Hepatocyte (in vitro differentiated cells): Measurements from ENCODE around the gene CAMK4. TPM values are rescaled to one million over a fixed set of nuclear protein-coding genes. Genes with fewer than 3 reads are reported as not detected.

Source experiments
- DNase-seq: peaks from one replicate; pipeline ENCODE4 v3.0.0-alpha.2; 2016; ENCODE audit warnings: low spot score
- H2AFZ ChIP-seq: fragments of 200-600 bp; sonication (generic); 2 replicates; pipeline ENCODE4 v1.6.0; 2016; ENCODE audit warnings: antibody characterized with exemption, mild to moderate bottlenecking
- H3K27ac ChIP-seq: fragments of 200-600 bp; sonication (generic); 2 replicates; pipeline ENCODE4 v1.5.1; 2016; ENCODE audit warnings: mild to moderate bottlenecking
- H3K27me3 ChIP-seq: fragments of 200-600 bp; sonication (generic); 2 replicates; pipeline ENCODE4 v1.6.1; 2016
- H3K36me3 ChIP-seq: fragments of 200-600 bp; sonication (generic); replicated peaks from 2 replicates; pipeline ENCODE4 v1.5.1; 2016; ENCODE audit warnings: low read depth; ENCODE audit not compliant: insufficient read depth
- H3K4me1 ChIP-seq: fragments of 200-600 bp; sonication (generic); 2 replicates; pipeline ENCODE4 v1.5.1; 2016; ENCODE audit warnings: mild to moderate bottlenecking, moderate library complexity; ENCODE audit not compliant: insufficient read depth
- H3K4me2 ChIP-seq: fragments of 200-600 bp; sonication (generic); 2 replicates; pipeline ENCODE4 v1.6.0; 2016
- H3K4me3 ChIP-seq: fragments of 200-600 bp; sonication (generic); 2 replicates; pipeline ENCODE4 v1.5.1; 2016; ENCODE audit warnings: mild to moderate bottlenecking
- H3K79me2 ChIP-seq: fragments of 200-600 bp; sonication (generic); 2 replicates; pipeline ENCODE4 v1.6.0; 2017; ENCODE audit warnings: mild to moderate bottlenecking
- H3K9me2 ChIP-seq: fragments of 200-600 bp; sonication (generic); replicated peaks from 2 replicates; pipeline ENCODE4 v1.6.0; 2017; ENCODE audit warnings: mild to moderate bottlenecking; ENCODE audit not compliant: insufficient read depth
- H3K9me3 ChIP-seq: fragments of 200-600 bp; sonication (generic); 2 replicates; pipeline ENCODE4 v1.5.1; 2016; ENCODE audit warnings: low read depth, mild to moderate bottlenecking
- H4K20me1 ChIP-seq: fragments of 200-600 bp; sonication (generic); 2 replicates; pipeline ENCODE4 v1.6.0; 2016; ENCODE audit warnings: mild to moderate bottlenecking; ENCODE audit not compliant: insufficient read depth, poor library complexity, severe bottlenecking
- CTCF ChIP-seq: fragments of 200-600 bp; sonication (generic); IDR thresholded peaks from 2 replicates; pipeline ENCODE4 v1.5.1; 2016; ENCODE audit warnings: antibody characterized with exemption, mild to moderate bottlenecking; ENCODE audit not compliant: poor library complexity
- EZH2 ChIP-seq: fragments of 200-600 bp; sonication (generic); IDR thresholded peaks from 2 replicates; pipeline ENCODE4 v1.6.1; 2016; ENCODE audit warnings: antibody characterized with exemption, mild to moderate bottlenecking, borderline replicate concordance
- EZH2phosphoT487 ChIP-seq: fragments of 200-600 bp; sonication (generic); IDR thresholded peaks from one replicate; pipeline ENCODE4 v1.6.1; 2018; ENCODE audit warnings: antibody characterized with exemption, mild to moderate bottlenecking, low read depth, moderate library complexity; ENCODE audit not compliant: unreplicated experiment, severe bottlenecking
- WGBS: methylation state at CpG from one replicate; pipeline ENCODE4 v1.1.6; 2016; ENCODE audit warnings: low lambda C conversion rate; ENCODE audit errors: missing lambda C conversion rate; 5-methylcytosine and 5-hydroxymethylcytosine counted together
- polyA plus RNA-seq: library from polyadenylated mRNA; unstranded; fragments of >200 nt; fragmentation: Nextera tagmentation; extraction: Ambion mirVana; gene quantifications from 2 replicates; pipeline ENCODE4 v1.2.1, GENCODE V29; 2016
- total RNA-seq: library from RNA; depleted of rRNA; stranded (reverse); fragments of >200 nt; gene quantifications from 2 replicates; pipeline ENCODE4 v1.2.3, GENCODE V29; 2014

CAMK4 gene
- total and polyA plus RNA-seq, 2 experiments from 2014 or later, result 1.0 to 3.4 TPM

GRCh38 chr5:111432883-111433536 is 208.8 kb downstream of the CAMK4 start:
- Histone ChIP-seq H3K9me3 (no peaks in the 10 kb centered on the region), H3K27ac (no peak overlapping the region), H2AFZ (no peak overlapping the region), H3K4me2 (no peak overlapping the region), H3K27me3 (no peaks in the 10 kb centered on the region), H3K9me2 (no peaks in the 10 kb centered on the region), H3K4me3 (no peak overlapping the region), H4K20me1 (no peaks in the 10 kb centered on the region), H3K4me1 (no peaks in the 10 kb centered on the region), H3K79me2 (no peaks in the 10 kb centered on the region), H3K36me3 (no peaks in the 10 kb centered on the region)
- no peak for DNase-seq
- TF ChIP-seq EZH2 (no peak), CTCF (no peak), EZH2phosphoT487 (no peak)

GRCh38 chr5:111434800-111435199 is 210.6 kb downstream of the CAMK4 start:
- H3K27me3 ChIP-seq, result no peaks in the 10 kb centered on the region
- no peak overlapping the region for H2AFZ ChIP-seq
- no peak overlapping the region for H3K4me3 ChIP-seq
- no peak for TF ChIP-seq EZH2phosphoT487
- TF ChIP-seq CTCF, result no peak
- H3K27ac ChIP-seq, result no peak overlapping the region
- H3K79me2 ChIP-seq, result no peaks in the 10 kb centered on the region
- no peak overlapping the region for H3K4me2 ChIP-seq
- 59% methylated on average over 1 of the region's 1 CpG for WGBS
- no peaks in the 10 kb centered on the region for H3K9me3 ChIP-seq
- H3K4me1 ChIP-seq, result no peaks in the 10 kb centered on the region
- H3K9me2 ChIP-seq, result no peaks in the 10 kb centered on the region
- H4K20me1 ChIP-seq, result no peaks in the 10 kb centered on the region
- DNase-seq, result no peak
- H3K36me3 ChIP-seq, result no peaks in the 10 kb centered on the region

GRCh38 chr5:111439473-111440075 is 215.4 kb downstream of the CAMK4 start:
- Histone ChIP-seq H3K4me2 (no peak overlapping the region), H2AFZ (no peak overlapping the region), H3K79me2 (no peaks in the 10 kb centered on the region), H3K9me2 (no peaks in the 10 kb centered on the region), H3K4me1 (no peaks in the 10 kb centered on the region), H3K27ac (no peak overlapping the region), H3K27me3 (no peaks in the 10 kb centered on the region), H3K9me3 (no peaks in the 10 kb centered on the region), H3K36me3 (no peaks in the 10 kb centered on the region), H3K4me3 (no peak overlapping the region), H4K20me1 (no peaks in the 10 kb centered on the region)
- 96% methylated on average over 1 of the region's 1 CpG for WGBS
- no peak for TF ChIP-seq CTCF
- no peak for TF ChIP-seq EZH2
- no peak for TF ChIP-seq EZH2phosphoT487
- DNase-seq, result no peak
